CD4-positive, alpha-beta memory T cell (primary cell): ENCODE measurements around the gene TCFL5. TPM values are rescaled to one million over a fixed set of nuclear protein-coding genes. Genes with fewer than 3 reads are reported as not detected.
A peak's percentile ranks its signal among the peaks of the same experiment; 100 is the strongest.

Source experiments
- CTCF ChIA-PET: fragments of 350-600 bp; sonication (Branson Sonifier 250); formaldehyde crosslinking; loops from one replicate; lab custom pipeline; 2021; ENCODE audit warnings: inconsistent platforms; ENCODE audit not compliant: partially characterized antibody; lab: Charles Lee
- POLR2A ChIA-PET: fragments of 350-600 bp; sonication (Branson Sonifier 250); formaldehyde crosslinking; loops from one replicate; lab custom pipeline; 2021; ENCODE audit not compliant: partially characterized antibody; lab: Charles Lee
- DNase-seq, 5 donors: peaks; one replicate each; pipeline versions ENCODE4 v3.0.0 to v3.0.0-alpha.2; 2020 to 2022; ENCODE audit warnings: mixed read lengths in 1 of 5
- H3K27ac ChIP-seq: one replicate; pipeline ENCODE4 v1.7.0; 2013; ENCODE audit warnings: low read depth, low read length
- H3K27me3 ChIP-seq: 2 replicates; pipeline ENCODE4 v1.7.0; 2013; ENCODE audit warnings: mild to moderate bottlenecking, low read length, moderate library complexity; ENCODE audit not compliant: insufficient read depth
- H3K36me3 ChIP-seq: 2 replicates; pipeline ENCODE4 v1.7.0; 2013; ENCODE audit warnings: mild to moderate bottlenecking, low read length, moderate library complexity; ENCODE audit not compliant: insufficient read depth
- H3K4me1 ChIP-seq: 2 replicates; pipeline ENCODE4 v1.7.0; 2013; ENCODE audit warnings: mild to moderate bottlenecking, low read length, moderate library complexity; ENCODE audit not compliant: insufficient read depth
- H3K4me3 ChIP-seq, 2 donors: one replicate each; pipeline ENCODE4 v1.7.0; 2013; ENCODE audit warnings: low read length in 2 of 2, mild to moderate bottlenecking in 1 of 2
- H3K9me3 ChIP-seq, 2 donors: one replicate each; pipeline ENCODE4 v1.7.0; 2013; ENCODE audit warnings: low read length in 2 of 2, control low read depth in 1 of 2; ENCODE audit not compliant: control insufficient read depth in 1 of 2
- H3K27ac Mint-ChIP-seq, 7 donors: one replicate each; pipeline ENCODE4 v1.8.0; 2020 to 2021; ENCODE audit warnings: mixed read lengths in 7 of 7, mild to moderate bottlenecking in 6 of 7, inconsistent platforms in 3 of 7, moderate library complexity in 3 of 7
- H3K27me3 Mint-ChIP-seq, 2 donors: one replicate each; pipeline ENCODE4 v1.8.0; 2020 to 2021; ENCODE audit warnings: mixed read lengths in 2 of 2
- H3K36me3 Mint-ChIP-seq, 2 donors: one replicate each; pipeline ENCODE4 v1.8.0; 2020 to 2021; ENCODE audit warnings: mixed read lengths in 2 of 2, inconsistent platforms in 1 of 2, mild to moderate bottlenecking in 1 of 2
- H3K4me1 Mint-ChIP-seq, 4 donors: one replicate each; pipeline ENCODE4 v1.8.0; 2020 to 2021; ENCODE audit warnings: mixed read lengths in 4 of 4, mild to moderate bottlenecking in 1 of 4
- H3K4me3 Mint-ChIP-seq, 8 donors: one replicate each; pipeline ENCODE4 v1.8.0; 2020 to 2021; ENCODE audit warnings: mixed read lengths in 8 of 8, mild to moderate bottlenecking in 7 of 8, moderate library complexity in 6 of 8, inconsistent platforms in 3 of 8
- H3K9me3 Mint-ChIP-seq, 8 donors: one replicate each; pipeline ENCODE4 v1.8.0; 2020 to 2021; ENCODE audit warnings: mixed read lengths in 8 of 8, mild to moderate bottlenecking in 5 of 8, inconsistent platforms in 3 of 8, moderate library complexity in 1 of 8
- intact Hi-C: fragments of 100-400 bp; cut with micrococcal nuclease; formaldehyde crosslinking; loops from one replicate; pipeline ENCODE4 v1.15.1; 2023
- polyA plus RNA-seq, 2 donors: library from polyadenylated mRNA; unstranded; fragments of 300-500 nt; fragmentation: Illumina TruSeq; gene quantifications; one replicate each; pipeline ENCODE4 v1.2.3, GENCODE V29; 2021
- total RNA-seq, 2 experiments: library from RNA; stranded (reverse); gene quantifications; one replicate each; pipeline ENCODE4 v1.2.3, GENCODE V29; 2021

Gene TCFL5
- total and polyA plus RNA-seq, 4 experiments from 2014 or later: 0.52 to 10.3 (median 6.2) TPM

GRCh38 chr20:62864207-62864606 is 2.6 kb upstream of the TCFL5 start:
- no peaks in the 10 kb centered on the region for H3K9me3 ChIP-seq
- Mint-ChIP-seq H3K4me3 (no peak overlapping the region), H3K9me3 (peaks cover 0 to 5% (median 0%) of the 10 kb centered on the region in 8 donors), H3K4me1 (peaks cover 9 to 17% (median 15%) of the 10 kb centered on the region in 4 donors), H3K27ac (peak overlapping the region in 1 of 7 donors; percentile 21), H3K27me3 (peaks cover 0 to 2% of the 10 kb centered on the region in 2 donors), H3K36me3 (no peaks in the 10 kb centered on the region)
- H3K4me3 ChIP-seq: no peak overlapping the region
- no peak overlapping the region for H3K27ac ChIP-seq
- ChIA-PET POLR2A (interaction anchor here (1.4 kb wide), 1 partner anchor 68 kb away, joined by 3 read pairs; the partner anchor contains the start of gene MRGBP), CTCF (no interaction called here)
- DNase-seq: no peak
- peaks cover 12% of the 10 kb centered on the region for H3K4me1 ChIP-seq
- intact Hi-C loops: loop anchor here (5.0 kb wide), 2 partner anchors 63 to 67 kb away; partner anchors contain the start of genes DIDO1 and MRGBP
- no peaks in the 10 kb centered on the region for H3K27me3 ChIP-seq
- H3K36me3 ChIP-seq: no peaks in the 10 kb centered on the region

GRCh38 chr20:62860924-62861691 is 514 bp downstream of the TCFL5 start:
- ChIA-PET POLR2A (interaction anchor here (0.8 to 3.2 kb wide), 8 partner anchors 29 to 355 kb away, joined by 3 to 19 read pairs (median 4); partner anchors contain the start of genes GID8, MRGBP and YTHDF1), CTCF (interaction anchor here (0.7 kb wide), 1 partner anchor 148 kb away, joined by 4 read pairs; no protein-coding TSS in a partner anchor)
- Mint-ChIP-seq H3K27ac (peak overlapping the region in 1 of 7 donors; percentile 46), H3K9me3 (peaks cover 0 to 5% (median 0%) of the 10 kb centered on the region in 8 donors), H3K4me1 (peaks cover 10 to 17% (median 15%) of the 10 kb centered on the region in 4 donors), H3K27me3 (peaks cover 0 to 2% of the 10 kb centered on the region in 2 donors), H3K36me3 (peaks cover 9 to 13% of the 10 kb centered on the region in 2 donors), H3K4me3 (peak overlapping the region in 3 of 8 donors; percentile 41 to 61 (median 54))
- Histone ChIP-seq H3K9me3 (no peaks in the 10 kb centered on the region), H3K4me1 (peaks cover 12% of the 10 kb centered on the region), H3K27ac (no peak overlapping the region), H3K36me3 (peaks cover 5% of the 10 kb centered on the region), H3K4me3 (no peak overlapping the region), H3K27me3 (no peaks in the 10 kb centered on the region)
- intact Hi-C loops: loop anchor here (5.0 kb wide), 2 partner anchors 64 to 66 kb away; partner anchors contain the start of genes DIDO1 and MRGBP
- DNase-seq: peak in 4 of 5 donors; percentile 55 to 66 (median 62)

DNA sequence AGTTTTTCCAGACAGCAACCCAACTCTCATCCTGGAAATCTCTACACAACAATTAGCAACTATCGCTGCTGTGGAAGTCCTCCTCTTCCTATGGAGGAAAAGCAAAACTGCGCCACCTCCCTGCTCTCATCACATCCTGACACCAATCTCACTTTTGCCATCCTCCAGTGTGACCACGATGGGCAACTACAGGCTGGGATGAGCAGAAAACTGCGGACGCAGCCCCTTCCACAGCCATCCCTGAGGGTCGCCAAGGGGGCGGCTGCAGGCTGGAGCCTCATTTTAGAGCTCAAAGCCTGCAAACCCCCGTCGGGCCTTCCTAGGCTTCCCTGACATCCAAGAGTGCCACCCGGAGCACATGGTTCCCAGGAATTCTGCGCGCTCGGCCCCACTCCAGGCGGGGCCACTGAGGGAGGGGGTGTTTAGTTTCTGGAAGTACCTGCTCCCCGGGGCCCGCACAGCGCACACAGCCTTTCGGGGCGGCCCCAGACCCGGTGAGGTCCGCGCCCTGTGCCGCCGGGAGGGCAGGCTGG is 1.2 kb downstream of the TCFL5 start:
- H3K9me3 ChIP-seq: no peaks in the 10 kb centered on the region
- peak overlapping the region in 1 of 2 donors; percentile 3 for H3K4me3 ChIP-seq
- H3K4me1 ChIP-seq: peaks cover 12% of the 10 kb centered on the region
- Mint-ChIP-seq H3K36me3 (peaks cover 9 to 13% of the 10 kb centered on the region in 2 donors), H3K9me3 (peaks cover 0 to 5% (median 0%) of the 10 kb centered on the region in 8 donors), H3K27ac (peak overlapping the region in 6 of 7 donors; percentile 27 to 88 (median 62)), H3K4me1 (peaks cover 10 to 17% (median 15%) of the 10 kb centered on the region in 4 donors), H3K27me3 (no peaks in the 10 kb centered on the region), H3K4me3 (peak overlapping the region; percentile 65 to 80 (median 74))
- no peak for DNase-seq
- no peak overlapping the region for H3K27ac ChIP-seq
- ChIA-PET CTCF (no interaction called here), POLR2A (interaction anchor here (0.8 to 3.2 kb wide), 5 partner anchors 21 to 356 kb away, joined by 3 to 19 read pairs (median 3); partner anchors contain the start of genes GID8, MRGBP and YTHDF1)
- no peaks in the 10 kb centered on the region for H3K27me3 ChIP-seq
- H3K36me3 ChIP-seq: peaks cover 5% of the 10 kb centered on the region
- intact Hi-C loops: loop anchor here (5.0 kb wide), 2 partner anchors 63 to 67 kb away; partner anchors contain the start of genes DIDO1 and MRGBP

GRCh38 chr20:62859721-62860120 is 1.9 kb downstream of the TCFL5 start:
- H3K9me3 Mint-ChIP-seq: peaks cover 0 to 5% (median 0%) of the 10 kb centered on the region in 8 donors
- H3K27me3 ChIP-seq: no peaks in the 10 kb centered on the region
- H3K36me3 Mint-ChIP-seq: peaks cover 11 to 13% of the 10 kb centered on the region in 2 donors
- intact Hi-C loops: loop anchor here (5.0 kb wide), 2 partner anchors 62 to 68 kb away; partner anchors contain the start of genes DIDO1 and MRGBP
- no peaks in the 10 kb centered on the region for H3K27me3 Mint-ChIP-seq
- DNase-seq: no peak
- peaks cover 10 to 17% (median 15%) of the 10 kb centered on the region in 4 donors for H3K4me1 Mint-ChIP-seq
- H3K4me3 ChIP-seq: no peak overlapping the region
- peak overlapping the region in 7 of 8 donors; percentile 39 to 80 (median 76) for H3K4me3 Mint-ChIP-seq
- no peak overlapping the region for H3K27ac ChIP-seq
- H3K36me3 ChIP-seq: peaks cover 8% of the 10 kb centered on the region
- peak overlapping the region in 5 of 7 donors; percentile 47 to 88 (median 75) for H3K27ac Mint-ChIP-seq
- H3K9me3 ChIP-seq: no peaks in the 10 kb centered on the region
- POLR2A ChIA-PET: interaction anchor here (0.8 to 3.2 kb wide), 3 partner anchors 20 to 65 kb away, joined by 3 to 19 read pairs (median 3); partner anchors contain the start of gene MRGBP
- CTCF ChIA-PET: no interaction called here
- peaks cover 12% of the 10 kb centered on the region for H3K4me1 ChIP-seq

- Histone ChIP-seq H3K27ac (no peak overlapping the region), H3K36me3 (peaks cover 13% of the 10 kb centered on the region), H3K27me3 (no peaks in the 10 kb centered on the region), H3K4me3 (no peak overlapping the region), H3K9me3 (no peaks in the 10 kb centered on the region), H3K4me1 (peaks cover 12% of the 10 kb centered on the region)
- no peak for DNase-seq
- Mint-ChIP-seq H3K27me3 (no peaks in the 10 kb centered on the region), H3K36me3 (peaks cover 16 to 20% of the 10 kb centered on the region in 2 donors), H3K27ac (no peak overlapping the region), H3K4me3 (peak overlapping the region in 2 of 8 donors; percentile 18 to 35), H3K4me1 (peaks cover 10 to 17% (median 15%) of the 10 kb centered on the region in 4 donors), H3K9me3 (peaks cover 0 to 3% (median 0%) of the 10 kb centered on the region in 8 donors)
- POLR2A ChIA-PET: no interaction called here
- CTCF ChIA-PET: no interaction called here
- intact Hi-C loops: no loop called here
Observed at GRCh38 chr20:62858058-62858830, 3.4 kb downstream of the TCFL5 start.

DNA sequence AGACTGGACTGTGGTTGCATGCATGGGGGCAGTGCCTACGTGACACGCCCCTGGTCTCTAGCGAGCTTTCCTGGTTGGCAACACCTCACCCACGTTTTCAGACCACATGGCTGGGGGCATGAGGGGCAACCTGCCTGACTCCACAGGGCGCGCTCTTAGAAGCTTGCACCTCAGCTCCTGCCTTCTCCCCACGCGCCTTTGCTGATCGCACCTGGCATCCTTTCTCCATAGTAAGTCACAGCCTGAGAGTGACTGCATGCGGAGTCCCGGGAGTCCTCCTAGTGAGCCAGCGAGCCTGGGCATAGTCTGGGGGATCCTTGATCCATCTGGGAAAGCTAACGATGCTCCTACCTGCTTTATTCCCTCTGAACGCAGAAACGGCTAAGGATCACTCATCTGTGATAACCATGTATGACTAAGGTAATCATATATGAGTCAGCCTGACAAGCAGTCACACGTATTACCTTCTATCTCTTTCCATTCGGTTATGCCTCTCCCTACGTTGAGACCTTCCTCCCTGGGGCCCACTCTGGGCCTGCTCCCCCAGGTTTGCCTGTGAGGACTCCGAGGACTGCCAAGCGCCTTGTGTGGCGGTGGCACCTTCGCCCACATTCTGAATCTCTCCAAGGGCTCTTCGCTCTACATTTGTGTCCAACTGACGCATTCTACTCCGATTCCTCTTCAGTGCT is 4.5 kb downstream of the TCFL5 start:
- CTCF ChIA-PET: no interaction called here
- DNase-seq: no peak
- no peak overlapping the region for H3K27ac Mint-ChIP-seq

More for the DNA sequence above, 4.5 kb downstream of the TCFL5 start:
- POLR2A ChIA-PET: no interaction called here
- H3K36me3 Mint-ChIP-seq: peaks cover 24 to 28% of the 10 kb centered on the region in 2 donors
- H3K4me1 ChIP-seq: peaks cover 12% of the 10 kb centered on the region
- H3K27me3 ChIP-seq: no peaks in the 10 kb centered on the region
- H3K4me3 Mint-ChIP-seq: no peak overlapping the region
- peaks cover 10 to 16% (median 10%) of the 10 kb centered on the region in 4 donors for H3K4me1 Mint-ChIP-seq
- no peaks in the 10 kb centered on the region for H3K9me3 ChIP-seq
- peaks cover 13% of the 10 kb centered on the region for H3K36me3 ChIP-seq
- H3K27me3 Mint-ChIP-seq: no peaks in the 10 kb centered on the region
- H3K27ac ChIP-seq: no peak overlapping the region
- intact Hi-C loops: no loop called here
- H3K9me3 Mint-ChIP-seq: no peaks in the 10 kb centered on the region
- no peak overlapping the region for H3K4me3 ChIP-seq
